Osteoblast (primary cell): ENCODE measurements around the gene VAPB. TPM values are rescaled to one million over a fixed set of nuclear protein-coding genes. Genes with fewer than 3 reads are reported as not detected.

Experiments used
- DNase-seq: peaks from one replicate; pipeline ENCODE4 v3.0.0; 2011; ENCODE audit warnings: low spot score, mixed read lengths; ENCODE audit not compliant: insufficient read length; ENCODE audit errors: missing footprints
- H2AFZ ChIP-seq: 2 replicates; pipeline ENCODE4 v1.6.0; 2011; ENCODE audit warnings: mild to moderate bottlenecking, low read length
- H3K27ac ChIP-seq: 2 replicates; pipeline ENCODE4 v1.5.1; 2011; ENCODE audit warnings: mild to moderate bottlenecking, low read depth, low read length, moderate library complexity
- H3K27me3 ChIP-seq: 2 replicates; pipeline ENCODE4 v1.6.0; 2012; ENCODE audit warnings: mild to moderate bottlenecking, control low read depth, inconsistent platforms, low read length, moderate library complexity; ENCODE audit not compliant: insufficient read depth
- H3K36me3 ChIP-seq: 2 replicates; pipeline ENCODE4 v1.5.1; 2011; ENCODE audit warnings: mild to moderate bottlenecking, low read length, control low read depth, moderate library complexity; ENCODE audit not compliant: insufficient read depth
- H3K4me1 ChIP-seq: 2 replicates; pipeline ENCODE4 v1.5.1; 2011; ENCODE audit warnings: mild to moderate bottlenecking, low read length, control low read depth, moderate library complexity; ENCODE audit not compliant: insufficient read depth
- H3K4me2 ChIP-seq: 2 replicates; pipeline ENCODE4 v1.6.0; 2011; ENCODE audit warnings: mild to moderate bottlenecking, low read length; ENCODE audit not compliant: insufficient read depth
- H3K4me3 ChIP-seq: fragments of 200-600 bp; sonication (generic); 3 replicates; pipeline ENCODE4 v1.5.1; 2012; ENCODE audit warnings: mild to moderate bottlenecking, low read length, inconsistent platforms; ENCODE audit not compliant: insufficient read depth
- H3K79me2 ChIP-seq: 2 replicates; pipeline ENCODE4 v1.6.0; 2012; ENCODE audit warnings: mild to moderate bottlenecking, low read length, control low read depth, inconsistent platforms; ENCODE audit not compliant: insufficient read depth
- H3K9me3 ChIP-seq: 2 replicates; pipeline ENCODE4 v1.5.1; 2011; ENCODE audit warnings: low read depth, low read length, control low read depth
- H4K20me1 ChIP-seq: 2 replicates; pipeline ENCODE4 v1.6.0; 2012; ENCODE audit warnings: mild to moderate bottlenecking, low read length, control low read depth; ENCODE audit not compliant: insufficient read depth
- total RNA-seq: library from RNA; depleted of rRNA; stranded (reverse); fragments of >200 nt; gene quantifications from 2 replicates; pipeline ENCODE4 v1.2.3, GENCODE V29; 2012
- TF ChIP-seq, protein P1 (sequence below): IDR thresholded peaks from 2 replicates; pipeline ENCODE4 v1.5.1; 2011; ENCODE audit warnings: mild to moderate bottlenecking, low read depth, low read length, moderate library complexity; ENCODE audit errors: extremely low read depth

VAPB gene
- total RNA-seq, 1 donor, result 14.5 TPM

DNA sequence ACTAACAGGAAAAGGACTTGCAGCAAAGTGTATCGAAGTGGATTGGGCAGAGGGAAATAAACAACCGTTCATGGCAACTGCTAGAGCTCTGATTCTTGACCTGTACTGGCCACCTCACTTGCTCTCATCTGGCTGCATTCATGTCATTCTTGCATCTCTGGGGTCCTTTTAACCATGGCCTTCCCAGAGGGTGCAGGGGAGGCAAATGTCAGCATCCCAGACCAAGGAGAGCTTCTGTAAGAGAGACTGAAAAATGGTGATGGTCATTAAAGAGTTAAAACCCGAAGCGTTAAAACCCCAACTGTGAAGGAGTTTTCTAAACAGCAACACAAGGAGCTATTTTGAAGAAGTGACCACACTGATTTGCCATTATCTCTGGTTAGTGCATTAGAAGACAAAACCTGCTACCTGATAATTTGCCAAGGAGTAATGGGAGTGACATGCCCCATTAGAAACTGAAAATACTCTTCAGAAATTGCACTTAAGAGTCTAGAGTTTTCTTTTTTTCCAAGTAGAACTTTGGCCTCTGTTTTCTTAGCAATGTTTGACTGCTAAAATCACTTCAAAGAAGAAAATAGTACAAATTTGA is 63.7 kb downstream of the VAPB start:
- TF ChIP-seq, protein P1, sequence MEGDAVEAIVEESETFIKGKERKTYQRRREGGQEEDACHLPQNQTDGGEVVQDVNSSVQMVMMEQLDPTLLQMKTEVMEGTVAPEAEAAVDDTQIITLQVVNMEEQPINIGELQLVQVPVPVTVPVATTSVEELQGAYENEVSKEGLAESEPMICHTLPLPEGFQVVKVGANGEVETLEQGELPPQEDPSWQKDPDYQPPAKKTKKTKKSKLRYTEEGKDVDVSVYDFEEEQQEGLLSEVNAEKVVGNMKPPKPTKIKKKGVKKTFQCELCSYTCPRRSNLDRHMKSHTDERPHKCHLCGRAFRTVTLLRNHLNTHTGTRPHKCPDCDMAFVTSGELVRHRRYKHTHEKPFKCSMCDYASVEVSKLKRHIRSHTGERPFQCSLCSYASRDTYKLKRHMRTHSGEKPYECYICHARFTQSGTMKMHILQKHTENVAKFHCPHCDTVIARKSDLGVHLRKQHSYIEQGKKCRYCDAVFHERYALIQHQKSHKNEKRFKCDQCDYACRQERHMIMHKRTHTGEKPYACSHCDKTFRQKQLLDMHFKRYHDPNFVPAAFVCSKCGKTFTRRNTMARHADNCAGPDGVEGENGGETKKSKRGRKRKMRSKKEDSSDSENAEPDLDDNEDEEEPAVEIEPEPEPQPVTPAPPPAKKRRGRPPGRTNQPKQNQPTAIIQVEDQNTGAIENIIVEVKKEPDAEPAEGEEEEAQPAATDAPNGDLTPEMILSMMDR, result no peak
- no peak for DNase-seq
- Histone ChIP-seq H3K4me1 (peaks cover 4% of the 10 kb centered on the region), H3K27me3 (no peaks in the 10 kb centered on the region), H3K79me2 (no peaks in the 10 kb centered on the region), H2AFZ (no peak overlapping the region), H3K4me3 (no peak overlapping the region), H3K36me3 (peaks cover 14% of the 10 kb centered on the region), H3K9me3 (no peaks in the 10 kb centered on the region), H4K20me1 (peaks cover 4% of the 10 kb centered on the region), H3K4me2 (no peak overlapping the region), H3K27ac (no peak overlapping the region)

DNA sequence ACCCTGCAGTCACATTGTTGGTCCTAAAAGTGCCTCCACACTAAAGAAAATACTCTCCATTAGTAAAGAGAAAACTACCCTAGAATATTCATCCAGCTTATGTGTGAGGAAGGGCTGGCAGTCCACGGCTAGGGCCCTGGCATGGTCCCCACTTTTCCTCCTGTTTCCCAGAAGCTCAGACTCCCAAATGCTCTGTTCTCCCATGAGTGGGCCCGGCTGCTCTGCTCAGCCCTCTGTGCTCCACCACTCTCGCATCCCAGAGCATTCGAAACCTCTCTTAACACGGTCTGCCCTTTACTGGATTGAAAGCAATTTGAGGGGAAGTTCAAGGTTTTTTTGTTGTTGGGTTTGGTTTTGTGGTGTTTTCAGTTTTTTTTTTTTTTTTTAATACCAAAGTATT is 64.4 kb downstream of the VAPB start:
- Histone ChIP-seq H4K20me1 (peaks cover 4% of the 10 kb centered on the region), H3K36me3 (peaks cover 10% of the 10 kb centered on the region), H3K79me2 (no peaks in the 10 kb centered on the region), H3K4me1 (peaks cover 5% of the 10 kb centered on the region), H3K27ac (no peak overlapping the region), H3K4me2 (no peak overlapping the region), H3K9me3 (no peaks in the 10 kb centered on the region), H3K27me3 (no peaks in the 10 kb centered on the region), H3K4me3 (no peak overlapping the region), H2AFZ (no peak overlapping the region)
- TF ChIP-seq, protein P1, result no peak
- no peak for DNase-seq

DNA sequence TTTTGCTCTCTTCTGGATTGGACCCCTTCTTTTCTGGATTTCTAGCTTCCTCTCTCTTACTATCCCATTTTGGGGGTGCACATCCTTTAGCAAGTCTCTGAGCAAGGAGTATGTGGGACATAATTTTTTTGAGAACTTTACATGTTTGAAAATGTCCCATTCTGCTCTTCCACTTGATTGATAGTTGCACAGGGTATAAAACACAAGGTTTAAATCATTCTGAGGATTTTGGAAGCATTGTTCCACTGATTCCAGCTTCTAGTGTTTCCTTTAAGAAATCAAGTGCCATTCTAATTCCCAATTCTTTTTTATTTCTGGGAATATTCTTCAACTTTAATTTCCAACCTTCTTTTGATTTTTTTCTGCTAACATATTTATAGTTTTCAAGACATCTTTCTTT is 65.4 kb downstream of the VAPB start:
- TF ChIP-seq, protein P1, result no peak
- H3K9me3 ChIP-seq, result no peaks in the 10 kb centered on the region
- no peaks in the 10 kb centered on the region for H3K79me2 ChIP-seq

DNA sequence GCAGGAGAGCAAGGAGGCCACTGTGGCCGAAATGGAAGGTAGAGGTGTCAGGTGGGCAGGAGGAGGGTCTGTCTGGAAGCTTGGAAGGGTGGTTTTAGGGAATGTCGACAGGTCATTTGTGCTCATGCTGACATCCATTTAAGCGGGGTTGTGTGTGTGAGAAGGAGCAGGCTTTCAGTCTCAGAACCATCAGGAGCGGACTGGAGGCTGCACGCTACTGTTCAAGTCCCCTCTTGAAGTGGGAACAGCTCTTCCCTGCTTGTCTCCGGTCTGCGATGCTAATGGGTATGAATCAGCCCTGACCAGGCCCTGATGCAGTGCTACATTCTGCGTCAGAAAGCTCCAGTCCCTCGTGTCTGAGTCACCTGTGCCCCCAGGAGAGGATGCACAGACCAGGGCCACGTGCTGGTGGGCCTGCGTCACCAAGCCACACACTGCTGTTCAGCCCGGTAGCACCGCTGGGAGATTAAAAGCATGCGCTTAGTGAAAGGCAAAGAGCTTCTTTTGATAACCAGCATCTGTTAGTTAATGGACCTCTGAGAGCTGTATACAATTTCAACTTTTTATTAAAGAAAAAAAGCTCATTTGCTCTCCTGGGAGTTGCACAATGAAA is 68.2 kb downstream of the VAPB start:
- no peaks in the 10 kb centered on the region for H3K9me3 ChIP-seq
- no peak overlapping the region for H3K4me2 ChIP-seq
- peaks cover 20% of the 10 kb centered on the region for H3K36me3 ChIP-seq
- no peaks in the 10 kb centered on the region for H3K79me2 ChIP-seq
- DNase-seq, result peak; percentile 92
- H3K4me1 ChIP-seq, result peaks cover 5% of the 10 kb centered on the region
- TF ChIP-seq, protein P1, result no peak
- H2AFZ ChIP-seq, result no peak overlapping the region
- H3K27me3 ChIP-seq, result no peaks in the 10 kb centered on the region
- peak overlapping the region; percentile 61 for H3K27ac ChIP-seq
- H4K20me1 ChIP-seq, result no peaks in the 10 kb centered on the region
- no peak overlapping the region for H3K4me3 ChIP-seq

More for the DNA sequence above, 65.4 kb downstream of the VAPB start:
- peaks cover 4% of the 10 kb centered on the region for H4K20me1 ChIP-seq
- H3K4me1 ChIP-seq, result peaks cover 5% of the 10 kb centered on the region
- H2AFZ ChIP-seq, result no peak overlapping the region
- no peak overlapping the region for H3K4me3 ChIP-seq
- H3K27ac ChIP-seq, result no peak overlapping the region
- no peak for DNase-seq
- H3K4me2 ChIP-seq, result no peak overlapping the region
- H3K27me3 ChIP-seq, result no peaks in the 10 kb centered on the region
- peaks cover 13% of the 10 kb centered on the region for H3K36me3 ChIP-seq
